K562 (cell line): ENCODE results near the gene GYPC. TPM values are rescaled to one million over a fixed set of nuclear protein-coding genes. Genes with fewer than 3 reads are reported as not detected.

Experiments
- BACH1 ChIP-seq: fragments of 200-800 bp; sonication (Bioruptor generic); IDR thresholded peaks from 2 replicates; pipeline ENCODE4 v1.6.1; 2016; ENCODE audit warnings: missing genetic modification characterization, missing compliant biosample characterization
- C11orf30 ChIP-seq: fragments of 450-650 bp; IDR thresholded peaks from 2 replicates; pipeline ENCODE4 v1.6.1; 2016; ENCODE audit warnings: low read depth, mild to moderate bottlenecking
- CEBPB ChIP-seq: fragments of 450-650 bp; IDR thresholded peaks from 2 replicates; pipeline ENCODE4 v1.6.1; 2016; ENCODE audit warnings: missing genetic modification characterization, missing compliant biosample characterization
- CXXC5 ChIP-seq: fragments of 250-450 bp; sonication (Bioruptor Pico); IDR thresholded peaks from 2 replicates; pipeline ENCODE4 v1.8.0; 2022; ENCODE audit warnings: inconsistent platforms, mild to moderate bottlenecking, moderate library complexity
- ELF1 ChIP-seq: fragments of 200-800 bp; sonication (Bioruptor generic); IDR thresholded peaks from 2 replicates; pipeline ENCODE4 v1.6.1; 2016; ENCODE audit warnings: missing genetic modification characterization, missing compliant biosample characterization
- NR1H2 ChIP-seq: sonication (generic); formaldehyde crosslinking; IDR thresholded peaks from 2 replicates; pipeline ENCODE4 v1.4.0; 2020; ENCODE audit warnings: mild to moderate bottlenecking, missing genetic modification reagents
- RB1 ChIP-seq: fragments of 450-650 bp; IDR thresholded peaks from 2 replicates; pipeline ENCODE4 v1.6.1; 2017; ENCODE audit warnings: low read depth, mild to moderate bottlenecking
- SIN3A ChIP-seq, 2 experiments: fragments of 150-350 bp in 1 of 2; IDR thresholded peaks; 2 replicates each; pipeline ENCODE4 v1.6.1; 2011 to 2016; ENCODE audit warnings: borderline replicate concordance in 2 of 2, low read depth in 2 of 2, low read length in 2 of 2, mild to moderate bottlenecking in 2 of 2, moderate library complexity in 2 of 2; ENCODE audit not compliant: control insufficient read depth in 1 of 2
- SP1 ChIP-seq: sonication (generic); formaldehyde crosslinking; IDR thresholded peaks from 2 replicates; pipeline ENCODE4 v1.8.1; 2022; ENCODE audit warnings: mild to moderate bottlenecking, missing genetic modification reagents
- SREBF1 ChIP-seq: fragments of 150-350 bp; IDR thresholded peaks from 2 replicates; pipeline ENCODE4 v1.6.1; 2014; ENCODE audit warnings: antibody characterized with exemption, low read depth, low read length, borderline replicate concordance
- ZNF140 ChIP-seq: fragments of 250-450 bp; sonication (Bioruptor Pico); IDR thresholded peaks from 2 replicates; pipeline ENCODE4 v1.8.0; 2021; ENCODE audit warnings: moderate library complexity, mild to moderate bottlenecking, inconsistent platforms
- ZNF316 ChIP-seq: fragments of 450-650 bp; IDR thresholded peaks from 2 replicates; pipeline ENCODE4 v1.6.1; 2016
- ZNF436 ChIP-seq: fragments of 250-450, 450-650 bp; sonication (Bioruptor Pico); formaldehyde crosslinking; IDR thresholded peaks from 2 replicates; pipeline ENCODE4 v1.7.0; 2020; ENCODE audit warnings: mild to moderate bottlenecking
- ZNF77 ChIP-seq: fragments of 250-450 bp; sonication (Bioruptor Pico); IDR thresholded peaks from 2 replicates; pipeline ENCODE4 v1.5.0; 2020
- polyA plus RNA-seq, 8 experiments: library from polyadenylated mRNA; depleted of rRNA in 4 of 8; stranded (reverse) in 5 of 8; unstranded in 3 of 8; fragments of >200 nt; fragmentation: Nextera tagmentation in 2 of 8; fragmentation: Illumina TruSeq in 1 of 8; extraction: Ambion mirVana in 2 of 8; extraction: Trizol in 1 of 8; gene quantifications; 2 replicates each; pipeline versions ENCODE4 v1.2.1 to v1.2.3, GENCODE V29; 2011 to 2014; ENCODE audit warnings: inconsistent platforms in 1 of 8, missing spikeins in 1 of 8
- total RNA-seq, 7 experiments: library from RNA; depleted of rRNA in 6 of 7; stranded (reverse); fragments of >200 nt in 6 of 7; fragmentation: Illumina TruSeq in 2 of 7; extraction: Trizol in 2 of 7; gene quantifications; 2 replicates each; pipeline versions ENCODE4 v1.2.1 to v1.2.3, GENCODE V29; 2011 to 2021; ENCODE audit warnings: low replicate concordance in 1 of 7
- TF ChIP-seq, protein P1 (sequence below), 3 experiments: fragments of 200-800 bp in 1 of 3; fragments of 250-450 bp in 1 of 3; fragments of 450-650 bp in 1 of 3; sonication (Bioruptor Pico) in 1 of 3; sonication (Bioruptor generic) in 1 of 3; formaldehyde crosslinking in 1 of 3; IDR thresholded peaks; 2 replicates each; pipeline versions ENCODE4 v1.6.1 to v1.8.0; 2016 to 2022; ENCODE audit warnings: mild to moderate bottlenecking in 2 of 3, missing genetic modification characterization in 2 of 3, missing compliant biosample characterization in 1 of 3, moderate library complexity in 1 of 3
- TF ChIP-seq, protein P2 (sequence below): IDR thresholded peaks from 2 replicates; pipeline ENCODE4 v1.6.1; 2016; ENCODE audit warnings: missing genetic modification characterization, missing compliant biosample characterization
- TF ChIP-seq, protein P3 (sequence below): fragments of 250-450 bp; sonication (Bioruptor Pico); IDR thresholded peaks from 2 replicates; pipeline ENCODE4 v1.8.0; 2022; ENCODE audit warnings: inconsistent platforms, mild to moderate bottlenecking, moderate library complexity, borderline replicate concordance

The GYPC gene
- total and polyA plus RNA-seq, 9 of the 15 experiments (the other 6 are each of a cell fraction or from before 2014, with no cell fraction given): 50.6 to 282 (median 194) TPM

DNA sequence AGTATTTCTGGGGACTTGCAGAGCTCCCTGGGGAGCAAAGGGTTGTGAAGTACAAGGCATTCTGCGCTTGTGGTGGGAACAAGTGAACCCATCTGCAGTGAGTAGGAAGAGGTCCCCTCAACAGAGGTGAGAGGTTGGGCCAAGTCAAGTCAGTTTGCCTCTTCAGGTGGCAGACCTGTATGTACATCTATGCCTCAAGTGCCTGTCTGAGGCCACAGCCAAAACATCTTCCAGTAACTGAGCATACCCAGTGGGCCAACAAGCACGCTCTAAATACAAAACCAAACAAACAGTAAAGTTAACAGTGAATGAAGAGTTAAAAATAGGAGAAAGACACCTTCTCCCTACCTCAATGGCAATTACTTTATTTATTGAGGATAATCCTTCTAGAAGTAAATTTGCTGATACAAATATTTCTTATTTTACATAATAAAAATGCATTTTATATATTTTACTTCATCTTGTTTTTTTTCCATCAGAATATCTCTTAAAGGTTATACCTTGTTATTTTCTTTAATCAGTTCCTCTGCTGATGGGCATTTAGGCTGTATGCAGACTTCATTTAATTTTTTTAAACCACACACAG is 2.5 kb downstream of the GYPC start (continued):
- TF ChIP-seq ZNF77 (CRISPR knock-in tag) (no peak), RB1 (no peak), C11orf30 (peak; percentile 71), ZNF316 (peak; percentile 83), ZNF140 (CRISPR knock-in tag) (no peak), ELF1 (no peak), BACH1 (tag) (peak; percentile 15; the same call in 1 of the 2 replicates), NR1H2 (no peak), CXXC5 (no peak), CEBPB (tag) (0 out of 2 replicates have a peak, but pooled peaks have one; percentile 28), SIN3A (IDR thresholded peaks at IDR 0.05; ENCODE audit: borderline replicate concordance in 2 of 2, control insufficient read depth in 1 of 2, low read depth in 2 of 2, low read length in 2 of 2) (0 out of 4 replicates have a peak, but pooled peaks of 1 of the 2 experiments have one; percentile 25), SP1 (no peak), ZNF436 (CRISPR knock-in tag) (no peak), SREBF1 (no peak)
- TF ChIP-seq, protein P1, sequence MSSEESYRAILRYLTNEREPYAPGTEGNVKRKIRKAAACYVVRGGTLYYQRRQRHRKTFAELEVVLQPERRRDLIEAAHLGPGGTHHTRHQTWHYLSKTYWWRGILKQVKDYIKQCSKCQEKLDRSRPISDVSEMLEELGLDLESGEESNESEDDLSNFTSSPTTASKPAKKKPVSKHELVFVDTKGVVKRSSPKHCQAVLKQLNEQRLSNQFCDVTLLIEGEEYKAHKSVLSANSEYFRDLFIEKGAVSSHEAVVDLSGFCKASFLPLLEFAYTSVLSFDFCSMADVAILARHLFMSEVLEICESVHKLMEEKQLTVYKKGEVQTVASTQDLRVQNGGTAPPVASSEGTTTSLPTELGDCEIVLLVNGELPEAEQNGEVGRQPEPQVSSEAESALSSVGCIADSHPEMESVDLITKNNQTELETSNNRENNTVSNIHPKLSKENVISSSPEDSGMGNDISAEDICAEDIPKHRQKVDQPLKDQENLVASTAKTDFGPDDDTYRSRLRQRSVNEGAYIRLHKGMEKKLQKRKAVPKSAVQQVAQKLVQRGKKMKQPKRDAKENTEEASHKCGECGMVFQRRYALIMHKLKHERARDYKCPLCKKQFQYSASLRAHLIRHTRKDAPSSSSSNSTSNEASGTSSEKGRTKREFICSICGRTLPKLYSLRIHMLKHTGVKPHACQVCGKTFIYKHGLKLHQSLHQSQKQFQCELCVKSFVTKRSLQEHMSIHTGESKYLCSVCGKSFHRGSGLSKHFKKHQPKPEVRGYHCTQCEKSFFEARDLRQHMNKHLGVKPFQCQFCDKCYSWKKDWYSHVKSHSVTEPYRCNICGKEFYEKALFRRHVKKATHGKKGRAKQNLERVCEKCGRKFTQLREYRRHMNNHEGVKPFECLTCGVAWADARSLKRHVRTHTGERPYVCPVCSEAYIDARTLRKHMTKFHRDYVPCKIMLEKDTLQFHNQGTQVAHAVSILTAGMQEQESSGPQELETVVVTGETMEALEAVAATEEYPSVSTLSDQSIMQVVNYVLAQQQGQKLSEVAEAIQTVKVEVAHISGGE (CRISPR knock-in tag; IDR thresholded peaks at IDR 0.05): no peak
- TF ChIP-seq, protein P2, sequence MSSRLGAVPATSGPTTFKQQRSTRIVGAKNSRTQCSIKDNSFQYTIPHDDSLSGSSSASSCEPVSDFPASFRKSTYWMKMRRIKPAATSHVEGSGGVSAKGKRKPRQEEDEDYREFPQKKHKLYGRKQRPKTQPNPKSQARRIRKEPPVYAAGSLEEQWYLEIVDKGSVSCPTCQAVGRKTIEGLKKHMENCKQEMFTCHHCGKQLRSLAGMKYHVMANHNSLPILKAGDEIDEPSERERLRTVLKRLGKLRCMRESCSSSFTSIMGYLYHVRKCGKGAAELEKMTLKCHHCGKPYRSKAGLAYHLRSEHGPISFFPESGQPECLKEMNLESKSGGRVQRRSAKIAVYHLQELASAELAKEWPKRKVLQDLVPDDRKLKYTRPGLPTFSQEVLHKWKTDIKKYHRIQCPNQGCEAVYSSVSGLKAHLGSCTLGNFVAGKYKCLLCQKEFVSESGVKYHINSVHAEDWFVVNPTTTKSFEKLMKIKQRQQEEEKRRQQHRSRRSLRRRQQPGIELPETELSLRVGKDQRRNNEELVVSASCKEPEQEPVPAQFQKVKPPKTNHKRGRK (tag): peak; percentile 56; the same call in 1 of the 2 replicates
- TF ChIP-seq, protein P3, sequence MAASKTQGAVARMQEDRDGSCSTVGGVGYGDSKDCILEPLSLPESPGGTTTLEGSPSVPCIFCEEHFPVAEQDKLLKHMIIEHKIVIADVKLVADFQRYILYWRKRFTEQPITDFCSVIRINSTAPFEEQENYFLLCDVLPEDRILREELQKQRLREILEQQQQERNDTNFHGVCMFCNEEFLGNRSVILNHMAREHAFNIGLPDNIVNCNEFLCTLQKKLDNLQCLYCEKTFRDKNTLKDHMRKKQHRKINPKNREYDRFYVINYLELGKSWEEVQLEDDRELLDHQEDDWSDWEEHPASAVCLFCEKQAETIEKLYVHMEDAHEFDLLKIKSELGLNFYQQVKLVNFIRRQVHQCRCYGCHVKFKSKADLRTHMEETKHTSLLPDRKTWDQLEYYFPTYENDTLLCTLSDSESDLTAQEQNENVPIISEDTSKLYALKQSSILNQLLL (CRISPR knock-in tag): no peak
